H1 (cell line): ENCODE data around the gene KRTAP21-3. TPM values are rescaled to one million over a fixed set of nuclear protein-coding genes. Genes with fewer than 3 reads are reported as not detected.

ENCODE experiments used
- CTCF ChIA-PET: fragments of 300-600 bp; sonication (Branson Sonifier 250); formaldehyde crosslinking; loops from one replicate; lab custom pipeline; 2021; ENCODE audit not compliant: partially characterized antibody; lab: Charles Lee
- POLR2A ChIA-PET: fragments of 300-600 bp; sonication (Branson Sonifier 250); formaldehyde crosslinking; loops from one replicate; lab custom pipeline; 2021; ENCODE audit warnings: inconsistent platforms; ENCODE audit not compliant: partially characterized antibody; lab: Charles Lee
- DNase-seq, 2 experiments: peaks; one replicate each; pipeline versions ENCODE4 v3.0.0 to v3.0.0-alpha.2; 2010 to 2022; ENCODE audit warnings: low spot score in 2 of 2, low read depth in 1 of 2, mixed read lengths in 1 of 2
- FAIRE-seq: peaks from 2 replicates; lab custom pipeline; 2011; peaks lifted over from hg19 to GRCh38; lab: Jason Lieb, UNC
- H2AFZ ChIP-seq: 2 replicates; pipeline ENCODE4 v1.8.1; 2012; ENCODE audit warnings: low read length, inconsistent platforms
- H2AK5ac ChIP-seq: 2 replicates; pipeline ENCODE4 v1.6.1; 2013; ENCODE audit warnings: low read depth, low read length
- H2BK120ac ChIP-seq: replicated peaks from 2 replicates; pipeline ENCODE3; 2013; ENCODE audit warnings: low read depth, low read length, inconsistent platforms
- H2BK12ac ChIP-seq: 2 replicates; pipeline ENCODE4 v1.6.1; 2013; ENCODE audit warnings: low read depth, low read length
- H2BK15ac ChIP-seq: 2 replicates; pipeline ENCODE4 v1.6.1; 2013; ENCODE audit warnings: low read length
- H2BK20ac ChIP-seq: 2 replicates; pipeline ENCODE4 v1.6.1; 2013; ENCODE audit warnings: low read length
- H2BK5ac ChIP-seq: 2 replicates; pipeline ENCODE4 v1.6.1; 2013; ENCODE audit warnings: low read depth, low read length
- H3K14ac ChIP-seq: 2 replicates; pipeline ENCODE4 v1.6.1; 2013; ENCODE audit warnings: inconsistent platforms; ENCODE audit not compliant: insufficient read length
- H3K18ac ChIP-seq: 2 replicates; pipeline ENCODE4 v1.6.1; 2013; ENCODE audit warnings: low read length; ENCODE audit errors: extremely low read depth
- H3K23ac ChIP-seq: 2 replicates; pipeline ENCODE4 v1.6.1; 2013; ENCODE audit warnings: inconsistent platforms; ENCODE audit not compliant: insufficient read length
- H3K23me2 ChIP-seq: 2 replicates; pipeline ENCODE4 v1.6.1; 2013; ENCODE audit warnings: low read depth, low read length
- H3K27ac ChIP-seq: 2 replicates; pipeline ENCODE4 v1.6.1; 2011; ENCODE audit warnings: low read depth, low read length, inconsistent platforms
- H3K27me3 ChIP-seq, 4 experiments: replicated peaks in 1 of 4; 1 replicate in 1 of 4; 2 replicates in 3 of 4; pipeline versions ENCODE4 v1.6.1 to v1.8.1; 2011 to 2013; ENCODE audit warnings: low read length in 3 of 4, mild to moderate bottlenecking in 3 of 4, inconsistent platforms in 2 of 4, mixed read lengths in 2 of 4, moderate library complexity in 1 of 4; ENCODE audit not compliant: control insufficient read depth in 3 of 4, insufficient read depth in 3 of 4; ENCODE audit errors: extremely low read depth in 1 of 4
- H3K36me3 ChIP-seq, 4 experiments: 2 replicates each; pipeline versions ENCODE4 v1.6.1 to v1.8.1; 2011 to 2013; ENCODE audit warnings: mild to moderate bottlenecking in 4 of 4, low read length in 3 of 4, moderate library complexity in 2 of 4, control low read depth in 1 of 4, inconsistent platforms in 1 of 4; ENCODE audit not compliant: insufficient read depth in 4 of 4, control insufficient read depth in 2 of 4
- H3K4ac ChIP-seq: replicated peaks from 2 replicates; pipeline ENCODE3; 2013; ENCODE audit warnings: low read length, low read depth, mixed read lengths, inconsistent platforms; ENCODE audit not compliant: insufficient read length
- H3K4me1 ChIP-seq, 4 experiments: replicated peaks in 1 of 4; 1 replicate in 1 of 4; 2 replicates in 3 of 4; pipeline versions ENCODE4 v1.6.1 to v1.8.1; 2011 to 2013; ENCODE audit warnings: low read length in 3 of 4, inconsistent platforms in 2 of 4, mixed read lengths in 1 of 4; ENCODE audit not compliant: insufficient read depth in 4 of 4, control insufficient read depth in 3 of 4
- H3K4me2 ChIP-seq, 2 experiments: 2 replicates each; pipeline versions ENCODE4 v1.6.1 to v1.8.1; 2011 to 2013; ENCODE audit warnings: low read depth in 2 of 2, low read length in 2 of 2, control low read depth in 1 of 2, inconsistent platforms in 1 of 2, mild to moderate bottlenecking in 1 of 2; ENCODE audit not compliant: insufficient read depth in 1 of 2
- H3K4me3 ChIP-seq, 4 experiments: fragments of 200-600, 300-600 bp in 1 of 4; sonication (generic), shearing (Covaris generic), sonication (Bioruptor Twin) in 1 of 4; 2 replicates each; pipeline versions ENCODE4 v1.5.1 to v1.8.1; 2011 to 2016; ENCODE audit warnings: low read length in 4 of 4, low read depth in 3 of 4, control low read depth in 2 of 4, inconsistent platforms in 2 of 4, mild to moderate bottlenecking in 2 of 4, mixed read lengths in 1 of 4, moderate library complexity in 1 of 4; ENCODE audit not compliant: insufficient read depth in 2 of 4; ENCODE audit errors: extremely low read depth in 1 of 4
- H3K56ac ChIP-seq: replicated peaks from 2 replicates; pipeline ENCODE3; 2013; ENCODE audit warnings: low read depth, mild to moderate bottlenecking, mixed read lengths, low read length, inconsistent platforms; ENCODE audit not compliant: insufficient read length
- H3K79me1 ChIP-seq: 2 replicates; pipeline ENCODE4 v1.6.1; 2013; ENCODE audit warnings: low read depth, low read length, control low read depth
- H3K79me2 ChIP-seq, 2 experiments: 2 replicates each; pipeline versions ENCODE4 v1.6.1 to v1.8.1; 2012 to 2013; ENCODE audit warnings: low read length in 2 of 2, mild to moderate bottlenecking in 2 of 2, inconsistent platforms in 1 of 2; ENCODE audit not compliant: insufficient read depth in 2 of 2, control insufficient read depth in 1 of 2
- H3K9ac ChIP-seq, 4 experiments: replicated peaks in 1 of 4; 1 replicate in 1 of 4; 2 replicates in 3 of 4; pipeline versions ENCODE4 v1.6.1 to v1.8.1; 2011 to 2013; ENCODE audit warnings: low read depth in 3 of 4, low read length in 3 of 4, control low read depth in 2 of 4, mild to moderate bottlenecking in 2 of 4, moderate library complexity in 2 of 4, inconsistent platforms in 1 of 4; ENCODE audit errors: extremely low read depth in 1 of 4
- H3K9me3 ChIP-seq, 2 experiments: 2 replicates each; pipeline versions ENCODE4 v1.6.1 to v1.8.1; 2012 to 2013; ENCODE audit warnings: mild to moderate bottlenecking in 2 of 2, moderate library complexity in 2 of 2, control low read depth in 1 of 2, inconsistent platforms in 1 of 2, low read depth in 1 of 2, low read length in 1 of 2, mixed read lengths in 1 of 2; ENCODE audit not compliant: insufficient read depth in 2 of 2
- H4K20me1 ChIP-seq, 2 experiments: replicated peaks in 1 of 2; 2 replicates each; pipeline versions ENCODE3 to v1.8.1; 2011 to 2013; ENCODE audit warnings: inconsistent platforms in 2 of 2, low read length in 2 of 2, mild to moderate bottlenecking in 1 of 2; ENCODE audit not compliant: insufficient read depth in 2 of 2, control insufficient read depth in 1 of 2
- H4K5ac ChIP-seq: 2 replicates; pipeline ENCODE4 v1.6.1; 2013; ENCODE audit warnings: low read length, low read depth, mixed read lengths, inconsistent platforms; ENCODE audit not compliant: insufficient read length
- H4K8ac ChIP-seq: 2 replicates; pipeline ENCODE4 v1.8.0; 2013; ENCODE audit warnings: mild to moderate bottlenecking, moderate library complexity, low read length, inconsistent platforms; ENCODE audit not compliant: insufficient read depth; ENCODE audit errors: extremely low read depth
- H4K91ac ChIP-seq: replicated peaks from 2 replicates; pipeline ENCODE3; 2013; ENCODE audit warnings: low read length, mixed read lengths, inconsistent platforms; ENCODE audit not compliant: insufficient read length
- GTF2F1 ChIP-seq: IDR thresholded peaks from 2 replicates; pipeline ENCODE4 v1.6.1; 2012; ENCODE audit warnings: low read depth, low read length, improper control_type of control experiment, borderline replicate concordance
- JUND ChIP-seq: IDR thresholded peaks from 2 replicates; pipeline ENCODE4 v1.6.1; 2011; ENCODE audit warnings: mild to moderate bottlenecking, improper control_type of control experiment, low read length
- MAFK ChIP-seq: IDR thresholded peaks from 2 replicates; pipeline ENCODE4 v1.6.1; 2012; ENCODE audit warnings: low read depth, mild to moderate bottlenecking, improper control_type of control experiment, low read length
- POU5F1 ChIP-seq: IDR thresholded peaks from 2 replicates; pipeline ENCODE4 v1.6.1; 2011; ENCODE audit warnings: low read depth, mild to moderate bottlenecking, low read length, moderate library complexity
- TAF1 ChIP-seq: IDR thresholded peaks from 2 replicates; pipeline ENCODE4 v1.6.1; 2011; ENCODE audit warnings: mild to moderate bottlenecking, low read depth, low read length
- TCF12 ChIP-seq: IDR thresholded peaks from 2 replicates; pipeline ENCODE4 v1.6.1; 2011; ENCODE audit warnings: low read depth, mild to moderate bottlenecking, low read length
- WGBS, 2 experiments: shearing (Covaris generic) in 1 of 2; methylation state at CpG; one replicate each; pipeline versions ENCODE4 v1.1.6 to v1.1.7; 2013 to 2015; ENCODE audit warnings: low lambda C conversion rate in 2 of 2, mixed read lengths in 2 of 2, inconsistent platforms in 1 of 2, low coverage in 1 of 2, missing lambda C conversion rate in 1 of 2; ENCODE audit not compliant: insufficient replicate concordance in 2 of 2, insufficient coverage in 1 of 2, insufficient read length in 1 of 2; ENCODE audit errors: extremely low coverage in 1 of 2, missing lambda C conversion rate in 1 of 2; 5-methylcytosine and 5-hydroxymethylcytosine counted together
- long read RNA-seq, 2 experiments: library from RNA in 1 of 2; library from capped mRNA in 1 of 2; stranded (forward); transcript quantifications; one replicate each; pipeline ENCODE4 v2.0.0, GENCODE V29; 2021; ENCODE audit warnings: inconsistent platforms in 1 of 2
- polyA minus RNA-seq, 3 experiments: library from RNA; depleted of rRNA, polyadenylated mRNA; stranded (reverse); fragments of >200 nt; gene quantifications; 1 replicate in 2 of 3; 2 replicates in 1 of 3; pipeline ENCODE4 v1.2.3, GENCODE V29; 2011
- polyA plus RNA-seq, 7 experiments: library from polyadenylated mRNA; depleted of rRNA in 3 of 7; stranded (reverse) in 5 of 7; unstranded in 2 of 7; fragments of >200 nt in 5 of 7; fragments of 200-250 nt in 2 of 7; gene quantifications; 1 replicate in 5 of 7; 2 replicates in 1 of 7; 4 replicates in 1 of 7; pipeline versions ENCODE4 v1.2.1 to v1.2.3, GENCODE V29; 2011 to 2013; ENCODE audit warnings: missing spikeins in 2 of 7, mixed read lengths in 2 of 7
- total RNA-seq: library from RNA; stranded (reverse); fragmentation: NEBNext Ultra II Directional; extraction: Animal tissue kit (Norgen Biotek cat#: 25700); gene quantifications from 2 replicates; pipeline ENCODE4 v1.2.1, GENCODE V29; 2021
- TF ChIP-seq, protein P1 (sequence below): IDR thresholded peaks from 2 replicates; pipeline ENCODE4 v1.6.1; 2011; ENCODE audit warnings: low read length, improper control_type of control experiment

KRTAP21-3 gene, protein sequence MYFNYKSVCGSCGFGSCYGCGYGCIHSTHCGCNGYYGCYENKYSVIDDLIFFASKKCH
- total RNA-seq = not detected in 2 replicates
- not detected in 2 replicates for polyA plus RNA-seq (2011; rRNA removed)
- not detected for polyA plus RNA-seq (2011; cell fraction: cytosol; rRNA removed)
- not detected for polyA plus RNA-seq (2011; cell fraction: nucleus; rRNA removed)
- not detected in 4 replicates for polyA plus RNA-seq (2012, experiment 1 of 2)
- not detected for polyA plus RNA-seq (2012, experiment 2 of 2)
- polyA plus RNA-seq (2013, experiment 1 of 2) = not detected
- not detected for polyA plus RNA-seq (2013, experiment 2 of 2)
- polyA minus RNA-seq (2011; rRNA and poly(A)+ RNA removed) = not detected in 2 replicates
- not detected for polyA minus RNA-seq (2011; cell fraction: cytosol; rRNA and poly(A)+ RNA removed)
- not detected for polyA minus RNA-seq (2011; cell fraction: nucleus; rRNA and poly(A)+ RNA removed)
- long read RNA-seq, experiment 1 = 0 reads
- long read RNA-seq, experiment 2 = 0 reads

- no peaks in the 10 kb centered on the region; the same call in 1 of the 2 replicates for H3K23me2 ChIP-seq
- H3K14ac ChIP-seq = no peak within 1 kb of the TSS
- H4K91ac ChIP-seq = no peak within 1 kb of the TSS
- no peaks in the 10 kb centered on the region for H3K36me3 ChIP-seq
- H3K23ac ChIP-seq = no peak within 1 kb of the TSS
- H3K4ac ChIP-seq = no peak within 1 kb of the TSS
- no peak within 1 kb of the TSS for H2AK5ac ChIP-seq
- H4K20me1 ChIP-seq = no peaks in the 10 kb centered on the region
- no peak within 1 kb of the TSS for H4K5ac ChIP-seq
- no peak within 1 kb of the TSS for H3K9ac ChIP-seq
- FAIRE-seq (no peak), DNase-seq (no peak)
- 90% methylated on average over 3 of the region's 3 CpGs; no CpG with 5 or more reads in 1 of the 2 experiments for WGBS, 2 experiments
- ChIA-PET CTCF (interaction anchor here (0.8 kb wide), 1 partner anchor 255 kb away, joined by 3 read pairs; no protein-coding TSS in a partner anchor), POLR2A (no interaction called here)
- H2BK15ac ChIP-seq = no peak within 1 kb of the TSS
- H3K4me3 ChIP-seq = no peak within 1 kb of the TSS
- no peaks in the 10 kb centered on the region for H3K27me3 ChIP-seq
- TF ChIP-seq, protein P1, sequence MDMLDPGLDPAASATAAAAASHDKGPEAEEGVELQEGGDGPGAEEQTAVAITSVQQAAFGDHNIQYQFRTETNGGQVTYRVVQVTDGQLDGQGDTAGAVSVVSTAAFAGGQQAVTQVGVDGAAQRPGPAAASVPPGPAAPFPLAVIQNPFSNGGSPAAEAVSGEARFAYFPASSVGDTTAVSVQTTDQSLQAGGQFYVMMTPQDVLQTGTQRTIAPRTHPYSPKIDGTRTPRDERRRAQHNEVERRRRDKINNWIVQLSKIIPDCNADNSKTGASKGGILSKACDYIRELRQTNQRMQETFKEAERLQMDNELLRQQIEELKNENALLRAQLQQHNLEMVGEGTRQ = no peak
- no peak for TF ChIP-seq POU5F1
- no peak for TF ChIP-seq MAFK
- no peak for TF ChIP-seq TCF12
- no peak for TF ChIP-seq JUND
- no peak for TF ChIP-seq GTF2F1
- TF ChIP-seq TAF1 = no peak
- H2BK20ac ChIP-seq = no peak within 1 kb of the TSS
- no peak within 1 kb of the TSS for H4K8ac ChIP-seq
- no peak within 1 kb of the TSS for H2AFZ ChIP-seq
- H3K18ac ChIP-seq = no peak within 1 kb of the TSS
- H3K56ac ChIP-seq = no peak within 1 kb of the TSS
- H3K9me3 ChIP-seq = no peaks in the 10 kb centered on the region
- no peak within 1 kb of the TSS for H3K4me2 ChIP-seq
- no peak within 1 kb of the TSS for H2BK120ac ChIP-seq
- no peak within 1 kb of the TSS for H3K27ac ChIP-seq
- no peaks in the 10 kb centered on the region for H3K79me1 ChIP-seq
- no peaks in the 10 kb centered on the region for H3K4me1 ChIP-seq
- H2BK5ac ChIP-seq = no peak within 1 kb of the TSS
- no peak within 1 kb of the TSS for H2BK12ac ChIP-seq
- no peaks in the 10 kb centered on the region for H3K79me2 ChIP-seq
Measured at GRCh38 chr21:30718239-30718909, at the start of gene KRTAP21-3. Gene KRTAP21-3 (minus strand): TSS chr21:30718777. CDS start chr21:30718759, 18 bp downstream.
